WTC11 (cell line): ENCODE results near the gene ATP6V1G1.

ENCODE experiments used
- CREB1 ChIP-seq: sonication (generic); formaldehyde crosslinking; IDR thresholded peaks from 2 replicates; pipeline ENCODE4 v1.8.0; 2023; ENCODE audit warnings: mild to moderate bottlenecking, missing genetic modification reagents
- CTCF ChIP-seq: fragments of 200-600 bp; IDR thresholded peaks from 2 replicates; pipeline ENCODE4 v1.8.0; 2022; ENCODE audit warnings: antibody characterized with exemption
- E2F4 ChIP-seq: sonication (generic); formaldehyde crosslinking; IDR thresholded peaks from 2 replicates; pipeline ENCODE4 v1.8.1; 2022; ENCODE audit warnings: low read depth, mild to moderate bottlenecking, moderate library complexity, missing genetic modification reagents, borderline replicate concordance
- E2F5 ChIP-seq: sonication (generic); formaldehyde crosslinking; IDR thresholded peaks from 2 replicates; pipeline ENCODE4 v1.8.1; 2022; ENCODE audit warnings: mild to moderate bottlenecking, moderate library complexity, missing genetic modification reagents
- FOXJ3 ChIP-seq: sonication (generic); formaldehyde crosslinking; IDR thresholded peaks from 2 replicates; pipeline ENCODE4 v1.9.0; 2021; ENCODE audit warnings: missing genetic modification reagents, mild to moderate bottlenecking, borderline replicate concordance
- MAX ChIP-seq: sonication (generic); formaldehyde crosslinking; IDR thresholded peaks from 2 replicates; pipeline ENCODE4 v1.8.0; 2022; ENCODE audit warnings: mild to moderate bottlenecking, missing genetic modification reagents
- MLX ChIP-seq: sonication (generic); formaldehyde crosslinking; IDR thresholded peaks from 2 replicates; pipeline ENCODE4 v1.8.1; 2023; ENCODE audit warnings: mild to moderate bottlenecking, missing genetic modification reagents, moderate library complexity
- NR3C1 ChIP-seq: sonication (generic); formaldehyde crosslinking; conservative IDR thresholded peaks from 2 replicates; pipeline ENCODE4 v1.8.1; 2023; ENCODE audit warnings: low read depth, mild to moderate bottlenecking, missing genetic modification reagents
- OVOL2 ChIP-seq: fragments of 250-450 bp; sonication (Bioruptor Pico); IDR thresholded peaks from 2 replicates; pipeline ENCODE4 v1.9.0; 2021; ENCODE audit warnings: mild to moderate bottlenecking, borderline replicate concordance
- SP1 ChIP-seq: sonication (generic); formaldehyde crosslinking; conservative IDR thresholded peaks from 2 replicates; pipeline ENCODE4 v1.8.1; 2022; ENCODE audit warnings: missing genetic modification reagents
- TEAD1 ChIP-seq: sonication (generic); formaldehyde crosslinking; IDR thresholded peaks from 2 replicates; pipeline ENCODE4 v1.8.0; 2022; ENCODE audit warnings: mild to moderate bottlenecking, missing genetic modification reagents
- TEAD4 ChIP-seq: sonication (generic); formaldehyde crosslinking; IDR thresholded peaks from 2 replicates; pipeline ENCODE4 v1.8.0; 2022; ENCODE audit warnings: mild to moderate bottlenecking, missing genetic modification reagents
- ZSCAN18 ChIP-seq: fragments of 250-450 bp; sonication (Bioruptor Pico); IDR thresholded peaks from 2 replicates; pipeline ENCODE4 v2.1.2; 2022; ENCODE audit warnings: mild to moderate bottlenecking, moderate library complexity

GRCh38 chr9:114643896-114644295, 56.3 kb downstream of the ATP6V1G1 start:
- TF ChIP-seq TEAD4 (CRISPR knock-in tag), result no peak
- TF ChIP-seq NR3C1, result no peak
- no peak for TF ChIP-seq TEAD1
- no peak for TF ChIP-seq FOXJ3 (CRISPR knock-in tag)
- TF ChIP-seq E2F4 (CRISPR knock-in tag), result no peak
- no peak for TF ChIP-seq SP1
- no peak for TF ChIP-seq MAX (CRISPR knock-in tag)
- TF ChIP-seq OVOL2 (CRISPR knock-in tag), result no peak
- TF ChIP-seq ZSCAN18 (CRISPR knock-in tag), result no peak
- TF ChIP-seq CREB1 (CRISPR knock-in tag), result no peak
- TF ChIP-seq MLX (CRISPR knock-in tag), result no peak
- no peak for TF ChIP-seq CTCF
- no peak for TF ChIP-seq E2F5 (CRISPR knock-in tag)
